ENCODE results near the gene PHAX.

The PHAX gene

DNA sequence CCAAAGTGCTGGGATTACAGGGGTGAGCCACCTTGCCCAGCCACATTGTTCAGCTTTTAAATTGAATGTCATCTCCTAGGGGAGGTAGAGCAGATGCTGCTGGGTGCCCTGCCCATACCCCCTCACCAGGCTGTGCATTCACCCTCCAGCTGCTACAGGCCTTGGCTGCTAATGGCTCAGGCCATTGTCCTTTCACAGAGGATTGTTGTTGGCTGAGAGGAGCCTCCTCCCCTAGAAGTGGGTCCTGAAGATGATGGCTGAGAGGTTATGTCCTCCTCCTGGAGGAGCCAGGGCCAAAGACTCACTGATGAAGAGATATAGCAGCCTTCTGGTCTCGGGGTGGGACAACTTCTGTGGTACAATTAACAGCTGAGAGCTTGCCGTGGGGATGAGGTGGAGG is 74.6 kb downstream of the PHAX start:
- TF ChIP-seq, protein P1, sequence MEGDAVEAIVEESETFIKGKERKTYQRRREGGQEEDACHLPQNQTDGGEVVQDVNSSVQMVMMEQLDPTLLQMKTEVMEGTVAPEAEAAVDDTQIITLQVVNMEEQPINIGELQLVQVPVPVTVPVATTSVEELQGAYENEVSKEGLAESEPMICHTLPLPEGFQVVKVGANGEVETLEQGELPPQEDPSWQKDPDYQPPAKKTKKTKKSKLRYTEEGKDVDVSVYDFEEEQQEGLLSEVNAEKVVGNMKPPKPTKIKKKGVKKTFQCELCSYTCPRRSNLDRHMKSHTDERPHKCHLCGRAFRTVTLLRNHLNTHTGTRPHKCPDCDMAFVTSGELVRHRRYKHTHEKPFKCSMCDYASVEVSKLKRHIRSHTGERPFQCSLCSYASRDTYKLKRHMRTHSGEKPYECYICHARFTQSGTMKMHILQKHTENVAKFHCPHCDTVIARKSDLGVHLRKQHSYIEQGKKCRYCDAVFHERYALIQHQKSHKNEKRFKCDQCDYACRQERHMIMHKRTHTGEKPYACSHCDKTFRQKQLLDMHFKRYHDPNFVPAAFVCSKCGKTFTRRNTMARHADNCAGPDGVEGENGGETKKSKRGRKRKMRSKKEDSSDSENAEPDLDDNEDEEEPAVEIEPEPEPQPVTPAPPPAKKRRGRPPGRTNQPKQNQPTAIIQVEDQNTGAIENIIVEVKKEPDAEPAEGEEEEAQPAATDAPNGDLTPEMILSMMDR (IDR thresholded peaks at IDR 0.05; ENCODE audit: control insufficient read depth, extremely low read depth, insufficient read depth) = no peak
- no peak for DNase-seq (ENCODE audit: low read depth)
- no peak overlapping the region for H3K4me3 ChIP-seq (ENCODE audit: low read depth, low read length)

DNA sequence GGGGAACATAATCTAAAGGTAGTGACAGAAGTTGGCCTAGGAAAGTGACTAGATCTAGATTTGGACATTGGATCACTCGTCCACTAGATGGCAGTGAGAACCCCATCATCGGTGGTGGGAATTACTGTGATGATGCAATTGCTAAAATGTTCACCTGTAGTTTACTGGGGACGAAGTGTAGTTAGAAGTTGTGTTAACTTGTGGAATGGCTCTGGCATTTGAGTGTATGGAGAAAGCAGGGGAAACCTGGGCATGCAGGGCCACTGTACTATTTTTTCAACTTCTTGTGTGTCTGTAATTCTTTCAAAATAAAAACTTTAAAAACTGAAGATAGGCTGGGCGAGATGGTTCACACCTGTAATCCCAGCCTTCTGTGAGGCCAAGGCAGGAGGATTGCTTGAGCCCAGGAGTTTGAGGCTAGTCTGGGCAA is 75.5 kb downstream of the PHAX start:
- H3K4me3 ChIP-seq (ENCODE audit: low read depth, low read length) = no peak overlapping the region
- TF ChIP-seq, protein P1 (IDR thresholded peaks at IDR 0.05; ENCODE audit: control insufficient read depth, extremely low read depth, insufficient read depth) = peak; percentile 84
- peak; percentile 60 for DNase-seq (ENCODE audit: low read depth)

Data from LNCaP clone FGC (cell line).